ENCODE measurements around the gene GRM7. TPM values are rescaled to one million over a fixed set of nuclear protein-coding genes. Genes with fewer than 3 reads are reported as not detected.

The GRM7 gene
- total and polyA plus RNA-seq, 9 of the 15 experiments (the other 6 are each of a cell fraction or from before 2014, with no cell fraction given), result not detected

DNA sequence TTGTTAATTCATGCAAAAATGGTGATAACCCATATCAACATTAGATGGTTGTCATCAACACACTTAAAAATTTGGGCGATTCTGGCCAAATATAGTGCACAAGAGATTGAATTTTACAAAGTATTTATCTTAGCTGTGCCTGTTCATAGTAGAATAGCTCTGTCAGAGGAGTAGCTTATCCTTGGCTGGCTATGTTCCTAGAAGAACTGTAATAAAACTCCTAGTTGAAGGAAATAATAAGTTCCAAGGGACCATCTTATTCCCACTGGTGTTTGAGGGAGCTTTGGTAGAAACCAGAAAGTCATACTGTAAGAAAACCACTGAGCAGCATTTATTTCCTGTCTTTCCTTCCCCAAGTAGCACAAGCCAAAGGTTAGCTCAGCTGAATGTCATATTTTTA is 201.8 kb downstream of the GRM7 start (continued):
- TF ChIP-seq E2F3 (CRISPR knock-in tag; IDR thresholded peaks at IDR 0.05), result no peak
- TF ChIP-seq KLF16 (IDR thresholded peaks at IDR 0.05), result no peak

DNA sequence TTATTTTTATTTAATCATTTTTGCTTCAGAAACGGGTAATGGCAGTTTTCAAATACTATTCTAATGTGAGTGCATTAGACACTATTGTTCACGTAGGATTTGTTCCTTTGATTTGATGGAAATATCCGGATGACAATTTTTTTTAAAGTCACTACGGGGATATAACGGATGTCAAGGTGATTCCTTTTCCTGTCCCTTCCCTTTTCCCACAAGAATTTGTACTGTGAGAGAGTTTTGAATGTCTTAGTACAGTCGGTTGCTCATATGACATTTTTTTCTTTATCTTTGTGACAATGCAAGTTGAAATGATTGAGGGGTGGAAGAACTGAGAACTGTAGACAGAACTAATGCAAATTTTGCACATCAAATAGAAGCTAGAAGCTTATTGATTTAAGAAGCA is 209.5 kb downstream of the GRM7 start:
- no peak overlapping the region for H2AFZ ChIP-seq (ENCODE audit: low read depth, low read length)
- no TSS peak for BruUV-seq (replicated peaks)
- CTCF ChIA-PET (ENCODE audit: low intra/inter-chr PET ratio), result no interaction called here
- H3K36me3 ChIP-seq (ENCODE audit: control insufficient read depth, insufficient read depth, low read length), result no peaks in the 10 kb centered on the region
- H4K20me1 ChIP-seq (replicated peaks; ENCODE audit: control insufficient read depth, insufficient read depth, low read length), result no peaks in the 10 kb centered on the region
- intact Hi-C loops (cut with micrococcal nuclease) (no loop called here), in situ Hi-C loops (cut with MboI) (no loop called here)
- ATAC-seq, result no peak
- DNase-seq (ENCODE audit: extremely low read depth in 1 of 4, low spot score in 3 of 4), result no peak
- POLR2A ChIA-PET, result no interaction called here
- no peak overlapping the region for H3K4me3 ChIP-seq
- H3K27ac ChIP-seq (ENCODE audit: extremely low read depth, low read depth, low read length), result no peak overlapping the region
- no peaks in the 10 kb centered on the region for H3K27me3 ChIP-seq (ENCODE audit: control insufficient read depth in 2 of 2, insufficient read depth in 2 of 2, low read length in 2 of 2)
- FAIRE-seq, result no peak
- H3K4me2 ChIP-seq (ENCODE audit: insufficient read depth, low read length), result no peak overlapping the region
- TF ChIP-seq ETV1 (tag; conservative IDR thresholded peaks at IDR 0.05; ENCODE audit: low read depth) (no peak), ZNF184 (CRISPR knock-in tag; IDR thresholded peaks at IDR 0.05) (no peak), ZNF584 (CRISPR knock-in tag; IDR thresholded peaks at IDR 0.05; ENCODE audit: low read depth) (no peak), NONO (IDR thresholded peaks at IDR 0.05; ENCODE audit: low read depth in 2 of 2, low read length in 1 of 2) (no peak), MTA2 (IDR thresholded peaks at IDR 0.05; ENCODE audit: low read depth) (no peak), PHB (CRISPR knock-in tag; IDR thresholded peaks at IDR 0.05) (no peak), ZNF586 (CRISPR knock-in tag; conservative IDR thresholded peaks at IDR 0.05) (no peak), ZNF239 (CRISPR knock-in tag; IDR thresholded peaks at IDR 0.05) (no peak), ZFPM2 (CRISPR knock-in tag; IDR thresholded peaks at IDR 0.05) (no peak), PTBP1 (IDR thresholded peaks at IDR 0.05; ENCODE audit: low read depth, low read length) (no peak), HDAC6 (IDR thresholded peaks at IDR 0.05; ENCODE audit: low read depth, low read length) (no peak), COPS2 (conservative IDR thresholded peaks at IDR 0.05) (no peak), ZNF696 (CRISPR knock-in tag; conservative IDR thresholded peaks at IDR 0.05) (no peak)
- TF ChIP-seq, protein P1, sequence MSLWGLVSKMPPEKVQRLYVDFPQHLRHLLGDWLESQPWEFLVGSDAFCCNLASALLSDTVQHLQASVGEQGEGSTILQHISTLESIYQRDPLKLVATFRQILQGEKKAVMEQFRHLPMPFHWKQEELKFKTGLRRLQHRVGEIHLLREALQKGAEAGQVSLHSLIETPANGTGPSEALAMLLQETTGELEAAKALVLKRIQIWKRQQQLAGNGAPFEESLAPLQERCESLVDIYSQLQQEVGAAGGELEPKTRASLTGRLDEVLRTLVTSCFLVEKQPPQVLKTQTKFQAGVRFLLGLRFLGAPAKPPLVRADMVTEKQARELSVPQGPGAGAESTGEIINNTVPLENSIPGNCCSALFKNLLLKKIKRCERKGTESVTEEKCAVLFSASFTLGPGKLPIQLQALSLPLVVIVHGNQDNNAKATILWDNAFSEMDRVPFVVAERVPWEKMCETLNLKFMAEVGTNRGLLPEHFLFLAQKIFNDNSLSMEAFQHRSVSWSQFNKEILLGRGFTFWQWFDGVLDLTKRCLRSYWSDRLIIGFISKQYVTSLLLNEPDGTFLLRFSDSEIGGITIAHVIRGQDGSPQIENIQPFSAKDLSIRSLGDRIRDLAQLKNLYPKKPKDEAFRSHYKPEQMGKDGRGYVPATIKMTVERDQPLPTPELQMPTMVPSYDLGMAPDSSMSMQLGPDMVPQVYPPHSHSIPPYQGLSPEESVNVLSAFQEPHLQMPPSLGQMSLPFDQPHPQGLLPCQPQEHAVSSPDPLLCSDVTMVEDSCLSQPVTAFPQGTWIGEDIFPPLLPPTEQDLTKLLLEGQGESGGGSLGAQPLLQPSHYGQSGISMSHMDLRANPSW (CRISPR knock-in tag; IDR thresholded peaks at IDR 0.05), result no peak
- TF ChIP-seq, protein P2, sequence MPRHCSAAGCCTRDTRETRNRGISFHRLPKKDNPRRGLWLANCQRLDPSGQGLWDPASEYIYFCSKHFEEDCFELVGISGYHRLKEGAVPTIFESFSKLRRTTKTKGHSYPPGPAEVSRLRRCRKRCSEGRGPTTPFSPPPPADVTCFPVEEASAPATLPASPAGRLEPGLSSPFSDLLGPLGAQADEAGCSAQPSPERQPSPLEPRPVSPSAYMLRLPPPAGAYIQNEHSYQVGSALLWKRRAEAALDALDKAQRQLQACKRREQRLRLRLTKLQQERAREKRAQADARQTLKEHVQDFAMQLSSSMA (CRISPR knock-in tag; IDR thresholded peaks at IDR 0.05), result no peak
- H3K9me1 ChIP-seq (ENCODE audit: control insufficient read depth, insufficient read depth, low read length), result no peaks in the 10 kb centered on the region
- H3K9ac ChIP-seq (ENCODE audit: insufficient read depth in 1 of 2, low read depth in 2 of 2, low read length in 2 of 2), result no peak overlapping the region
- H3K79me2 ChIP-seq (ENCODE audit: control insufficient read depth, insufficient read depth, low read length), result no peaks in the 10 kb centered on the region
- no peaks in the 10 kb centered on the region for H3K4me1 ChIP-seq (replicated peaks in 1 of 2; ENCODE audit: control insufficient read depth in 2 of 2, insufficient read depth in 2 of 2, low read length in 2 of 2)
- no peaks in the 10 kb centered on the region for H3K9me3 ChIP-seq (replicated peaks; ENCODE audit: control insufficient read depth, insufficient read depth, low read depth, low read length)
- WGBS (ENCODE audit: insufficient coverage, low coverage, missing lambda C conversion rate), result under 1% methylated on average over 6 of the region's 6 CpGs

Data from K562 (cell line).